NCI-H2196 treated with DMSO at 0.1 percent for 48 hours (cell line): Measurements from ENCODE around the gene COL28A1.
"Not testable (repeated sequence)": the region's sequence is repeated elsewhere in the genome, so short reads cannot be mapped to it uniquely, and the experiment has no call there.

Experiments used
- DNase-seq: peaks from one replicate; lab custom pipeline; 2025; ENCODE audit not compliant: unreplicated experiment; lab: John Stamatoyannopoulos, UW

Gene COL28A1

DNA sequence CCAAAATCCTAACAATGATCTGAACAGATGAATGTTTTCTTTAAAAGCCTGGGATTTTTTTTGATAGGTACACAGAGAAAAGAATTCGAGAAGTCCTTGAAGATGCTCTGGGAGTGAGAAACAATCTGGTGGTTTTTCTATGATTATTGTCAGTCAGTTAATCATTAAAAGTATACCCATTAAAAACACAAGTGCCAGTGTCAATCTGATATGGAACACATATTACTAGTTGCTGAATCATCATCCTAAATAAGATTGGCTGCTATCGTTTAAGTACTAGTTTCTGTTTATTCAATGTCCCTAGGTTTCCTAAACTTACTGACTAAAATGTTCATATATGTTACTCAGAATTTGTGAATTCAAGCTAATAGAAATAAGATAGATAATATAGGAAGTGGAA lies 16.1 kb downstream of the COL28A1 start:
- no peak for DNase-seq

DNA sequence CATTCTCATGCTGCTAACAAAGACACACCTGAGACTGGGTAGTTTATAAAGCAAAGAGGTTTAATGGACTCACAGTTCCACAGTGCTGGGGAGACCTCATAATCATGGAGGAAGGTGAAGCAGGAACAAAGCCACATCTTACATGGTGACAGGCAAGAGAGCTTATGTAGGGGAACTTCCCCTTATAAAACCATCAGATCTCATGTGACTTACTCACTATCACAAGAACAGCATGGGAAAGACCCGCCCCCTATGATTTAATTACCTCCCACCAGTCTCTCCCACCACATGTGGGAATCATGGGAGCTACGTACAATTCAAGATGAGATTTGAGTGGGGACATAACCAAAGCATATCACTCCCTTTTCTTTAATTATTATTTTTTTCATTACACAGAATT lies 16.6 kb downstream of the COL28A1 start:
- DNase-seq = no peak

DNA sequence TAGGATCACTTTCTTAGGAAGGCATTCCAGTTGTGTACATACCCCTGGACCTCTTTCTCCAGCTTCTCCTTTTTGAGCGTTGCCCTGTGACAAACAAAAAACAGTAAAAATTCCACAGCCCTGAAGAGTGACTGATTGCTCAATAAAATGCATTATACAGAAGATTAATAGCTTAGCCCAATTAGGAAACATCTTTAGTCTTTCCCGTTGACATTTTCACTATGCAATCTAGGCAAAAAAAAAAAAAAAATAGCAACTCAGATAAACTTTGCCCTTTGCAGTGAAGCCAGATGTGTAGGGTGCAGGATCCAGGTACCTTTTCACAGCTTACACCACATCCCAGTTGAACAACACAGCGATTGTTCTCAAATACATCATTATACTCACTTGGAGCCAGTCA lies 17.9 kb downstream of the COL28A1 start:
- no peak for DNase-seq

DNA sequence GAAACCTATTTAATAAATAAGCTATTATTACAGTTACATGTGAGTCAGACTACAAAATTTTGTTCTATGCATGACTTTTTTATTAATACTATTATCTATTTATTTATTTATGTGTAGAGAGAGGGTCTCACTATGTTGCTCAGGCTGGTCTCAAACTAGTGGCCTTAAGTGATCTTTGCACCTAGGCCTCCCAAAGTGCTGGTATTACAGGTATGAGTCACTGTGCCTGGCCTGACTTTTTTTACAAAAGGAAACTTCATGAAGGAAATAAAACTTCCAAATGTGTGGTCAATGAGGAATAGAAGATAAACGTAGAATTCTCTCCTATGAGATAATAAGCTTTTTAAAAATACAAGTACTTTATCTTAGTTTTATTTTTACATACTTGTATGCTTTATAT lies 19.0 kb downstream of the COL28A1 start:
- DNase-seq = no peak

DNA sequence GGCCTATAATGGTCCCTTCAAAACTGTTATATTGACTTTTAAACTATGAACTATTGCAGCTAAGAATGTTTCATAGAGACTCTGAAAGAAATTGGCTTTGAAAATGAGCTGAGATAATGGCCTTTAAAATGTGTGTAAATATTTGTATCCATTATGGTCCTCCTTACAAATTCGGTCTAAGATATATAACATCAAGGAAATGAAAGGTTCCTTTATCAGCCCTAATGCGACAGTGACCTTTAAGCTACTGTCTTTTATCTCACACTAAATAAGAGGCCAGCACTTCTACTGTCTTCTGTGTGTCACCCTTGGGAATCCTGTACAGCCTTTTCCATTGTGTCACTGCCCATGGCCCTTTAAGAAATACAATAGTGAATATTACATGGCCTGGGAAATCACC lies 19.5 kb downstream of the COL28A1 start:
- DNase-seq = no peak

DNA sequence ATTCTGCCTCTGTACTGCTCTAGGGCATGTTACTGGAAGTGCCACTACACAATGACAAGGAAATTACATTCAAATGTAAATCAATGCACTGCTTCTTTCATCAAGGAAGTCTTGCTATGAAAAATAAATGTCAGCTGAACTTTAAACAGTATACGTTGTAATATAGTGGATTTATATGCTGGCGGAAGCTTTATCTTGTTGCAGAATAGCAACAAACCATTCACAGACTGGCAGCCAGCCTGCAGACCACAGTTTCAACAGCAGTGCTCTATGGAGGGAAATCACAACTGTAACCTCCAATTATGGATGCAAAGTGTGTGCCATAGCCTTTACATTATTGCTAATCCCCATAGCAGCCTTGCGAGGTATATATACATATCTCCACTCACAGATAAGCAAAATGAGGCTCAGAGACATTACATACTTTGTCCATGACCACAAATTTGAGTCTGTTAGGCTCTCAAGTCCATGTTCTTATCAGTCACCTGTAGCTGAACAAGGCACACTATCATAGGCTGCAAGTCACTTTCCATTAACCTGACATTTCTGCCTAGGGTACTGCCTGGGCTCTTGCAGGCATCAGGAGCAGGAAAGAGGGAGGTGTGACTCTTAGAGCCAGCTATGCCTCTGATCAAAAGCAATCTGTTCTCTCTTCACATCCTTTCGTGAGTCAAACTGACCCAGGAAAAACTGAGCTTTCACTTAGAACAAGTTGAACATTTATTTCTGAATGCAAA lies 22.6 kb downstream of the COL28A1 start:
- DNase-seq = no peak

DNA sequence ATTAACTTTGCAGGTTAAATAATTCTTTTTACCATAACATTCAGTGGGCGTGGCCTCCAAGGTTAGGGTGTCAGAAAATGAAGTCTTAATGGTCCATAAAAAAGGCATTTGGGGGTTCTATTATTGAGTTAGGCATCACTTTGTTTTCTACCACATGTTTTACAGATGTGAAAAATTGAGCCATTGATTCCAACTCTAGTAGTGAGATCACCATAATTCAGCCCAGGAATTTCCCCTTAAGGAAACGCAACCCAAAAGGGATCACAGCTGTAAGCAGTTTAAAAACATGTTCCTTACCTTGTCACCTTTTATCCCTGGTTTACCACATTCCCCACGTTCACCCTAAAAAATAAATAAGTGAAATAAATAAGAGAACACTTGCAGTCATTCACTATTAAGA lies 24.9 kb downstream of the COL28A1 start:
- DNase-seq = no peak

DNA sequence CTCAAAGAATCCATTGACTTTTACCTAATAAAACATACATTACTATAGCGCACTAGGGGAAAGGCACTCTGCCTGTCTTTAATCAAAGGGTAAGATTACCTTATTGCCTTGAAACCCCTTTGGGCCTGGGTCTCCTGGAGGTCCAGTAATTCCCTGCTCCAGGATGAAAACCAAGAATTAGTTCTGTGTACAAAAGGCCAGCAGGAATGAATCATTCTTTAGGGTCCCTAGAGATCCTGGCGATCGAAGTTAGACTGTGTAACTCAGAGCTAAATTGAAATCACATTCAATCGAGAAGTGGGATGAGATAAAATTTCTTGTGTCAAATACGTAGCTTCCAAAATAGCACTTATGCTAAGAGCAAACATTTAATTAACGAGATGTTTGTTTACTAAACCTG lies 29.8 kb downstream of the COL28A1 start:
- no peak for DNase-seq

DNA sequence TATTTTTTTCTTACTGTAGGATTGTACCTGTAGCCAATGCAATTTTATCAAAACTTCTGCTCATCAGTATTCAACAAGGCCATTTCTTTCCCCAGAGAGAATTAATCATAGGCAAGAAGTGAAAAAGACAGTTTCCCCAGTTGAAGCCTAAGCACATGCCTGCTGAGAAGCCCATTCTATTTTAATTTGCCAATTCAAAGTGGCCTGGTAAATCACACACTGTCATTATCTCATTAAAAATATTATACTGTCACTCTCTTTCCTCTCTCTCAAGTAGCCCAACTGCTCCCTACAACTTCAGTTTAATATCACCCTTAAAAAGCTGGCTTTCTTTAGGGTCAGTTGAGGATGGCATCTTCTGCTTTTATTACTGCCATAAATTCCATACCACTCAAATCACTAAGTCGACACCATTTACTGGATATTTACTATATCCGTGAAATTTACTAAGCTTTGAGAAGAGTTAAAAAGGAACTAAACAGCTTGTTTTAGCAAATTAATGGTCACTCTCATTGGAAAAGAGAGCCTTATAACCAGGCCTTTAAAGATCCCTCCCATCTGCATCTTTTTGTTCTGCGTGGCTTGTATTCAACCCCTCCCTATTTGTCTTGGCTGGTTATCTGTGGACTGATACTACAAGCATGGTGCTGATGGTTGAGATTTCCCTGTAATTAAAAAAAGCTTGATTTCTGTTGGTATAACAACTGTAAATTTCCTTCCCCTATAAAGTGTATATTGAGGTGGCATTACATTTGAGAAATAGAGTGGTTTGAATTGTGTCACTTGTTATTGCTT lies 30.6 kb downstream of the COL28A1 start:
- peak; percentile 14 for DNase-seq

DNA sequence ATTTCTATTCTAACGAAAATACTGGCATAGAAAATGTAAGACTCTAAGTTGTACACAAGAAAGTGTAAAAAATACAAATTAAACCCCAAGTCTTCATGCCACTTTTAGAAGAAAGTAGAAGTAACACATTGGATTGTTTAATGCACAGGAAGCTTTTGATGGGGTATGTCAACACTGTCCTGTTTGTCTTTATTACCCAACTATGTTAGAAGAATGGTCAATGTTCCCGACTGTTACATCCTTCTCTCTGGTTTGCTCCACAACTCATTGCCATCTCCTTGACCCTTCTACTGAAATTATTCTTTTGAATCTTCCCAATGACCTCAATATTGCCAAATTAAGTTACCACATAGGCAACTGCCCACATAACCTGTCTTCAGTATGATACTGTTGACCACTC lies 35.8 kb downstream of the COL28A1 start:
- DNase-seq = no peak

DNA sequence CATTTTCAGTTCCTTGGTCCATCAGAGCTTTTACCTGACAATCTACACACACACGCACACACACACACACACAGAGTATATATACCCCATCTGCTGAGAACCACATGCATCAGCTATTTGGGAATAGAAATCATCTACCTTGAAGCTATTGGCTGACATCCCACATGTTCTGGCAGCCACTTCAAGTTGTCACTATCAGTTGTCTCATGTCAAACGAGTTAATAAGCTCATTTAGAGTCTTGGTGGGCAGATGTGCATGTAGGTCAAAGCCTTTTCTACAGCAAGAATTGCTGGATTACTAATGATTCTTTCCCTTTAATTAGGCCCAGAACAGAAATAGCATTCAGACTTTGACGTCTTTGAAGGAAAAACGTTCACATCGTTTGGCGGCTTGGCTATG lies 36.8 kb downstream of the COL28A1 start:
- DNase-seq = no peak

DNA sequence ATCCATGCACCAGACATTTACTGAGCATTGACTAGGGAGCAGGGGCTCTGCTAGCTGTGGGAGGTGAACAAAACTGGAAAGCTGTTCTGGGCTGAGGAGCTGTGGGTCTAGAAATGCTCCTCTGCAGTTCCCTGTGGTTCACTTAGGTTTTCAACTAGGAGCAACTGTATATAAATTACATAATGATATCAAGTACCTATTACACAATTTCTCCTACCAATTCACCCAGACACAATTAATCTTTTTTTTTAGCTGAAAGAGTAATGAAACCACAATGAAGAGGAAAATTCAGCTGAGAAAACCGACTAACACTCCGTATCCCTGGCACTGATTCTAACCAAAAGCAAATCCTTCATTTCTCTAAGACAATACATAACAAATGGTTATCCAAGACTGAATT lies 39.4 kb downstream of the COL28A1 start:
- DNase-seq = no peak

DNA sequence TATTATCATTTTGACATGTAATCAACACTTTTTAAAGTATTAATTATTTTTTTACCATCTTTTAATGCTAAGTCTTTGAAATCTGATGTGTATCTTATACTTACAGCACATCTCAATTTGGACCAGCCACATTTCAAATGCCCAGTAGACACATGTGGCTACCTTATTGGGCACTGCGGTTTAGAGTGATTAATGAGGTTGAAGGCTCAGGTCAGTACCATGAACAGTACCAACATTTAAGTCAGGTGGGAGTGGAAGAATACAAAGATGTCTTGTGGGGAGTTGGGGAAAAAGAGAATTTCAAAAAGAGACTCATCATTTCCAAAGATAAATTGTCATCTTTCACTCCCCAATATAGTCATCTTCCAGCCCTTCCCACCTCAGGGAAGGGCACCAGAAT lies 40.5 kb downstream of the COL28A1 start:
- no peak for DNase-seq

DNA sequence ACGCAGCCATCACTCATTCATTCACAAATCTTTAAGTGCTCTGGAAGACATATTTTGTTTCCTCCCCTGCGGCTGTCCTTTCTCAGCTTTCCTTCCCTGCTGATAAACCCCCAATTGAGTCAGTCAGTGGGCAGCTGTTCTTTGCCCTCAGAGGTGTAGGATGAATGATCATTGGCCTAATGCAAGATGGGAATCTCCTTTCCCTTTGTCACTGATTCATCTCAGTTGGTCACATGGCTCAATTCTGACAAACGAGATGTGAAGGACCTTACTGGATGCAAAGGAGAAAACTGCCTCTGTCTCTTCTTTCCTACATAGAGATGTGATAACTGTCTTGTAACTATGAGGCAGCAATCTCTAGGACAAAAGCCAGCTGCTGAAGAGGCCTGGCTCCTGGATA lies 44.6 kb downstream of the COL28A1 start:
- no peak for DNase-seq

DNA sequence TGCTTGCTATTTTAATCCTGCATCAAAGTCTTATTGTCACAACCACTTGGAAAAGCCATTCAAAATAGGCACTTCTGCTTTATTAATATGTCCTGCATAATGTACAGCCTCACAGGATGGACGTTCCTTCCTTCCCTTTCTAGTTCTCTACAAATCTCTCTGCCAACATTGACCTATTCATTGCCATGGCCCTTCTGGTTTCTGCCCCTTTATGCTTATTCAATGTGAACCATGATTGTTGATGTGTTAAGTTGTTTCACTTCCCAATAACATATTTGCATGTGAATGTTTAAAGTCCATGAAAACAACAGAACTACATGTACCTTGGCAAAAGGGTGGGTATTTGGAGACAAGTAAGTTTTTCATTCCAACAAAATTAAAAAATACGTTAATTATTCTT lies 45.7 kb downstream of the COL28A1 start:
- DNase-seq = no peak

DNA sequence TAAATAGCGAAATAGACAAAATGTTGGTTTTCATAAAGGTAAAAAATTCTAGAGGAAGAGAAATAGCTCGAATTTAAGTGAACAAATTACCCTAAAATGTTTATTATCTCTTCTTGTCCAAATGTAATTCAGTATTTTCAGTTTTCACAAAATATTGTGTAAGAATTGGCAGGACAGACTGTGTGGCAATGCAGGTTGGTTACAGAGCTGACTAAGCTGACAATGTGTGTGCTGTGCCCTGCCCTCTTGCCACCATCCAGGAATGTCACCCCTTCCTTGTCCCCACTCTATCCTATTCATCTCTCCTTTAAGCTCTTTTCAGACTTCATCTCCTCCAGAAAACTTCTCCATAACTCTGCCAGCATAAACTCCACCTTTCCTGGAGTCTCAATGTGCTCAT lies 46.1 kb downstream of the COL28A1 start:
- no peak for DNase-seq

DNA sequence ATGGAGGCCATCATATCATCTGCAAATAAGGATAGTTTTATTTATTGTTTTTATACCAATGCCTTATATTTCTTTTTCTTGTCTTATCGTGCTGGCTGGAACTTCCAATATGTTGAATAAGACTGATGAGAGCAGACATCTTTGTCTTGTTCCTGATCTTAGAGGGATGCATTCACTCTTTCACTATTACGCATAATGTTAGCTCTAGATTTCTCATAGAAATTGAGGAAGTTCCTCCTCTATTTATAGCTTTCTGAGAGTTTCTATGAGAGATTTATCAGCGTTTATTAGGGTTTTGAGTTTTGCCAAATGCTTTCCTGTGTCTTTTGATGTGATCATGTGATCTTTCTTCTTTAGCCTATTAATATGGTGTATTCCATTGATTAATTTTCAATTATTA lies 49.3 kb downstream of the COL28A1 start:
- no peak for DNase-seq

DNA sequence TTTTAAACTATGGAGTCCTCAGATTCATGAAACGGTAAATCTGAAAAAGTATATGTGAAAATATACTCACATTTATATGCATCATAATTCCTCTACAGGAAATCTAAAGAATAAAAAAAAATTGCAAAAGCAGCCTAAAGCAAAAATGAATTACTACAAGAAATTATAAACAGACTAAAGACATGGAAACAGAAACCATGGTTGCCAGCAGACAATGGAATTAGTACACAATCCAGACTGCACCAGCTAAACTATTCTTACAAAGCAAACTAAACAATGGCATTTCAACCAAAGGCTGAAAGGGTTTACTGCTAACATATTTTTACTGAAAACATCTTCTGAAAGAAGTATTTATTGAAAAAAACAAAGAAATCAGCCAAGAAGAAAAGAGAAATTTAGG lies 51.6 kb downstream of the COL28A1 start:
- DNase-seq = no peak

DNA sequence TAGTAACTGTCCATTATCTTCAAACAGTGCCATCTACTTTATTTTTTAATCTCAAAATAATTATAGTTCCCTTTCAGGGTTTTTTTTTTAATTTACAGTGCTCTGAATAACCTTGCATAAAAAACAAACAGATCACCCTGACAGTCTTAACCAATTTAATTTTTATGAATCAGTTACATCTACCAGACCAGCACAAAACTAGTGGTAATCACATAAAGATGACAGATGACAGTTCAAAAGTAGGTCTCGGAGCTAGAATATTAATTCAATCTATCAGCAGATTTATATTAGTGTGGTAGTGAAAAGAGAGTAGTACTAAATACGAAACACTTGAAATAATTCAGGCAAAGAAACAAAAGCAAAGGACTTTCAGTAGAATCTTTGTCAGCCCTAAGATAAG lies 53.9 kb downstream of the COL28A1 start:
- no peak for DNase-seq

DNA sequence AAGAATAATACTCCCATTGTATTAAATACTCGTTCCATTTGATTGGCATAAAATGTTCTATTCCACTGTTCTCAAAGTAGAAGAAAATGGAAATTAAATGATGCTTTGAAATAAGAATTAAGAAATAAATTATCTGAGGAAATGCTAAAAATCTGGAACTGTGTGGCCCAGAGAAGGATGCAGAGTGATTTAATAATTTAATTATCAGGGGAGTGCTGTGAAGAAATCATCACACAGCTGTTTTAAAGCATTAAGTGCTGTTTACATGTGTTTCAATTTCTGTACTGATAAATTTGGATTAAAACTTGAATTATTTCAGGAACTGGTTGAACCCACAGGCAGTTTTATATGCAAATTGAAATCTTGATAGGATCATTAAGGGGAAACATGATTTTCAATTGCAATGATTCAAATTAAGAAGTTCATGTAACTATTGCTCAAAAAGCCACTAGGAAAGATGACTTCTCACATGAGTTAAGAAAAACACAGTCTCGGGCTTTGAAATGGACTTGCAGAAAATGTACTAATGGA lies 56.3 kb downstream of the COL28A1 start:
- no peak for DNase-seq

DNA sequence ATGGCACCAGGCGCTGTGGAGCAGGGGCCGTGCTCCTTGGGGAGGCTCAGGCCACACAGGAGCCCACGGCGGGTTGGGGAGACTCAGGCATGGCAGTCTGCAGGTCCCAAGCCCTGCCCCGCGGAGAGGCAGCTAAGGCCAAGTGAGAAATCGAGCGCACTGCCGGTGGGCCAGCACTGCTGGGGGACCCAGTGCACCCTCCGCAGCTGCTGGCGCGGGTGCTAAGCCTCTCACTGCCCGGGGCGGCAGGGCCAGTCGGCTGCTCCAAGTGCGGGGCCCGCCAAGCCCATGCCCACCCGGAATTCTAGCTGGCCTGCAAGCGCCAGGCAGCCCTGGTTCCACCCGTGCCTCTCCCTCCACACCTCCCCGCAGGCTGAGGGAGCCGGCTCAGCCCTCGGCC lies 57.1 kb downstream of the COL28A1 start:
- DNase-seq = no peak

DNA sequence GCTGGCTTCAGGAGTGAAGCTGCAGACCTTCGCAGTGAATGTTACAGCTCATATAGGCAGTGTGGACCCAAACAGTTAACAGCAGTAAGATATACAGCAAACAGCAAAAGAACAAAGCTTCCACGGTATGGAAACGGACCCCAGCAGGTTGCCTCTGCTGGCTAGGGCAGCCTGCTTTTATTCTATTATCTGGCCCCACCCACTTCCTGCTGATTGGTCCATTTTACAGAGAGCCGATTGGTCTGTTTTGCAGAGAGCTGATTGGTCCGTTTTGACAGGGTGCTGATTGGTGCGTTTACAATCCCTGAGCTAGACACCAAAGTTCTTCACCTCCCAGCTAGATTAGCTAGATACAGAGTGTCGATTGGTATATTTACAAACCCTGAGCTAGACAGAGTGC lies 58.0 kb downstream of the COL28A1 start:
- not testable (repeated sequence) for DNase-seq
